Activated naive CD4-positive, alpha-beta T cell (primary cell): Measurements from ENCODE around the gene ACVR1C.

Experiments
- DNase-seq, 4 experiments: peaks; one replicate each; lab custom pipeline; 2025; lab: John Stamatoyannopoulos, UW

The ACVR1C gene

GRCh38 chr2:157497638-157498314 lies 130.9 kb downstream of the ACVR1C start:
- no peak for DNase-seq

- peak; percentile 10 to 59 (median 34) for DNase-seq
Measured at GRCh38 chr2:157492189-157492773, 136.4 kb downstream of the ACVR1C start.

- no peak for DNase-seq
Measured at GRCh38 chr2:157489983-157490382, 138.7 kb downstream of the ACVR1C start.

GRCh38 chr2:157488877-157489276 lies 139.8 kb downstream of the ACVR1C start:
- no peak for DNase-seq

GRCh38 chr2:157487747-157488146 lies 140.9 kb downstream of the ACVR1C start:
- DNase-seq, result no peak

GRCh38 chr2:157487271-157487610 lies 141.4 kb downstream of the ACVR1C start:
- no peak for DNase-seq

GRCh38 chr2:157486596-157487270 lies 141.9 kb downstream of the ACVR1C start:
- DNase-seq, result no peak

GRCh38 chr2:157480182-157480961 lies 148.3 kb downstream of the ACVR1C start:
- no peak for DNase-seq

GRCh38 chr2:157479081-157480027 lies 149.3 kb downstream of the ACVR1C start:
- DNase-seq, result no peak

- DNase-seq, result no peak
Measured at GRCh38 chr2:157477919-157478318, 150.7 kb downstream of the ACVR1C start.

- no peak for DNase-seq
Measured at GRCh38 chr2:157476953-157477709, 151.5 kb downstream of the ACVR1C start.
